GM19438 (cell line): Measurements from ENCODE around the gene KCNQ5.

Source experiments
- ATAC-seq: cut with Tn5 transposase; IDR thresholded peaks from one replicate; pipeline ENCODE4 v1.9.1; 2021; ENCODE audit warnings: low read depth; ENCODE audit not compliant: unreplicated experiment

KCNQ5 gene

DNA sequence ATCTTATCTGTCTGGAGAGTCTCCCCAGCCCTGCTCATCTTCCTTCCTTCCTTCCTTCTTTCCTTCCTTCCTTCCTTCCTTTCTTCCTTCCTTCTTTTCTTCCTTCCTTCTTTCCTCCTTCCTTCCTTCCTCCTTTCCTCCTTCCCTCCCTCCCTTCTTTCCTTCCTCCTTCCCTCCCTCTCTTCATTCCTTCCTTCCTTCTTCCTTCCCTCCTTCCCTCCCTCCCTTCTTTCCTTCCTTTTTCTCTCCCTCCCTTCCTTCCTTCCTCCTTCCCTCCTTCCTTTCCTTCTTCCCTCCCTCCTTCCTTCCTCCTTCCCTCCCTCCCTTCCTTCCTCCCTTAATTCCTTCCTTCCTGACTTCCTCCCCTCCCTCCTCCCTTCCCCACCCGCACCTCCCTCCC lies 319.4 kb downstream of the KCNQ5 start:
- ATAC-seq: no peak

DNA sequence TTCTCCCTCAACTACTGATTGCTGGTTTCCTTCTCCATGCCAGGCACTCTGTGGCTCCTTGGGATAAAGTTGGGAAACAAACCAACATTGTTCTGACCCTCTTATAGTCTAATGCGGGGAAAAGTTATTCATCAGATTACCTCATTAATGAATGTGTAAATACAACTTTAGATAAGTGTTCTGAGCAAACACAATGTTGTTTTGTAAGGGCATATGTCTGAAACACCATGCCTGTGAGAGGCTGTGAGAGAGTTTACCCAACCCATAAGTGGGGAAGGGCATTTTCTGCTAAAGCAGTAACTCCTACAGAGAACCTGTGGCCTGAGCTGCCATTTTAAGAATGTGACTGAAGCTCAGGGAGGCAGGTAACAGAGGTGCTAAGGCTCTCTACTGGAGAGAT lies 319.9 kb downstream of the KCNQ5 start:
- no peak for ATAC-seq

DNA sequence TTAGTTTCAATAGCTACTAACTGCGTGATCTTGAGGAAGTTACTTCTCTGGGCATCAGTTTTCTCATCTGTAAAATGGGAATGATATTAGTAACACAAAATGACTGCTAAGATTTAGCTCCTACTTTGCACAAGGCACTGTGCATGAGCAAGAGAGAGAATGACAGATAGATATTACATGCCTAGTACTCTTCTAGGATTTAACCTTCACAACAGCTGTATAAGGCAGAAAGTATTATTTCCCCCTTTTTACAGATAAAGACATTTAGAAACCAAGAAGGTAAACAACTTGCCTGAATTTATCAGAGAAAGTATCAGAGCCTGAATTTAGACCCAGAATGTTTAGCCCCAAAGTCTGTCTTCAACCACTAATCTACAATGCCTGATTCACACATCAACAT lies 321.8 kb downstream of the KCNQ5 start:
- ATAC-seq: no peak

DNA sequence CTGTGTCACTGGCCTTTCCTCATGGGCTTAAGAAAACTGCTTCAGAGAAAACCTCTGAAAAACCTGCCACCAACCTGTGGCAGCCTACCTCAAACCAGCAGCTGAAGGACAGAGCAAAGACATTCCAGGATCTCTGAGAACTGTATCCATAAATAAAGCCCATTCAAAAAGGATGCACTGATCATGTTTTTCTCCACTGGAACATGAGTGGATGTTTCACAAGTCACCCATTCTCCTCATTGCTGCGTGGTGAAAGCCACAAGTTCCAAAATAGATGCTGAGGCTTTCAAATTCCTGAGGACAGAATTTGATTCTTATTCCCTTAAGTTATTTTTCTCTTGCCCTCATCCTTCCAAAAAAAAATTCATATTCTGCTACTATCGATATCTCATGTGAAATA lies 322.8 kb downstream of the KCNQ5 start:
- no peak for ATAC-seq

DNA sequence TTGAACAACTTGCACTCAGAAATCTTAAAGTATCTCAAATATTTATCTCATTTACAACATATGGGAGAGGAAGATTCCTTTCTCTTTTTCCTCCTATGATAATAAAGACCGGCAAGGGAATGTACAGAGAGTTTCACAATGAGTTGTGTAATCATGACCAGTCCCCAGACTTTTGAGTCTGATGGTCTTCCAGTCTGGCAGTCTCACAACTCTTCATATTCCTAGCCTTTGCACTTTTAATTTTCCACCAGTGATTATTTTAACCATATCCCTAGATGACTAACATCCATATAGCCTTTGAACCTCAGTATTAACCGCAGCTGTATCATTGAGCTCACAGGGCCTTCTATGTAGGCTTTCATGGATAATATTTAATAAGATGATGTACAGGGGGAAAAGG lies 324.9 kb downstream of the KCNQ5 start:
- ATAC-seq: no peak

DNA sequence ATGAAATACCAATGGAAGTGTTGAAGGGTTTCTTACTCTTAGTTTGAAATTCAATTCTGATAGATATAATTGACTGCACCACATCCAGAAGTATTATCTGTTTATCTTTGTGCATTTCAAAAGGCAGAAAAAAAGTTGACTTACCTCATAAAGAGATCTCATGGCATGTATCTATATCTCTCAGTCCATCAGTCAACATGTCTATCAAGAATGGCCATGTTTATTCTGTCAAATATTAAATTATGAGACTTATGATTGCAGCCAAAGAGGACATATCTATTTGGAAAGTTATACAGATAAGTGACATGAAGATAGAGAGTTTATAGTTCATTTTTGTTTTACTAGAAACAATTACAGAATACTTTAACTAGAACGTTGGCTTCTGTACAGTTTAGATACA lies 325.7 kb downstream of the KCNQ5 start:
- ATAC-seq: no peak

DNA sequence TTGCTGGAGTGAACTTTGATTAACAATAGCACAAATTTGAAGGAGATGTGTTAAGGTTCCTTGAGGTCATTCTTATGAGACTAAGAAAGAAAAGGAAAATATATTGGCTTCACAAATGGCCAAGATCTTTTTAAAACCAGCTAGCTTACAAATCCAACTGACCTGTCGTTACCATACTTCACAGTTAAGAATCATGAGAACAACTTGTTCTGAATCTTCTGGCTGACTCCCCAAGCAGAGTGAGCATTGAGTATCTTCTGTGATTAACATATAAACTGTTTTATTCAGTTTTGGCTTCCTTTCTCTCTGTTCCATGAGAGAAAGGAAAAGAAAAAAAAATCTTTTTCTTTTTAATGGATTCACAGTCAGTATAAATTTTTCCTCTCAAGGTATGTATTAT lies 326.3 kb downstream of the KCNQ5 start:
- no peak for ATAC-seq

DNA sequence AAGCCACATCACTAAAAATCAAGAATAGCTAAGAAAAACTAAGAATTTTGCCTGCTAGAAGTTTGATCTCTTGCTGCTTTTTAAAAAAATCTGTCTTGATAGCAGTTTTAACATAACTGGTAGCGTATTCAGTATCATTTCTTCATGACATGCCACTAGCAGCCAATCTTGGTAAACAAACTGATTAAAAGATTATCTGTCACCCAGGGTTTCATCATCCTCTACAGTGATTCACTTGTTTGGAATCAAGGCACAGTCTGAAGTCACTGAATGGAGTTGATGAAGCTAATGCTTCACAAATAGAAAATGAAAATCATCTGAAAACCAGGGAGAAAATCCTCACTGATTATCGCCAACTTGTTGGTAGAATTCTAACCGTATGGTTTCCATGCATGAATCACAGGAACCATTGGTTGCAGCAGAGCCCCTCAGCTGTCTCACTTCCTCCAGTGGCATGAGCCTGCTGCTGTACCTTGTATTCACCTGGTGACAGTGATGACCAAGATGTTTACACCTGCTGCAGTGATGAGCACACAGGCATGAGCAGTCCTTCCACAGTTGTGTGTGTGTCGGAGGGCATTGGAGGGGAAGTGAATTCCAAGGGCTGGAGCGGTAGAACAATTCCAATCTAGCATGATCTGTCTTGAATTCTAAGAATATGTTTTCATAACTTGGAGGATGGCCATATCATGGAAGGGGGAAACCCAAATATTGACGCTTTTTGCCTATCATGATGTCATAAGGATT lies 328.4 kb downstream of the KCNQ5 start:
- ATAC-seq: no peak

DNA sequence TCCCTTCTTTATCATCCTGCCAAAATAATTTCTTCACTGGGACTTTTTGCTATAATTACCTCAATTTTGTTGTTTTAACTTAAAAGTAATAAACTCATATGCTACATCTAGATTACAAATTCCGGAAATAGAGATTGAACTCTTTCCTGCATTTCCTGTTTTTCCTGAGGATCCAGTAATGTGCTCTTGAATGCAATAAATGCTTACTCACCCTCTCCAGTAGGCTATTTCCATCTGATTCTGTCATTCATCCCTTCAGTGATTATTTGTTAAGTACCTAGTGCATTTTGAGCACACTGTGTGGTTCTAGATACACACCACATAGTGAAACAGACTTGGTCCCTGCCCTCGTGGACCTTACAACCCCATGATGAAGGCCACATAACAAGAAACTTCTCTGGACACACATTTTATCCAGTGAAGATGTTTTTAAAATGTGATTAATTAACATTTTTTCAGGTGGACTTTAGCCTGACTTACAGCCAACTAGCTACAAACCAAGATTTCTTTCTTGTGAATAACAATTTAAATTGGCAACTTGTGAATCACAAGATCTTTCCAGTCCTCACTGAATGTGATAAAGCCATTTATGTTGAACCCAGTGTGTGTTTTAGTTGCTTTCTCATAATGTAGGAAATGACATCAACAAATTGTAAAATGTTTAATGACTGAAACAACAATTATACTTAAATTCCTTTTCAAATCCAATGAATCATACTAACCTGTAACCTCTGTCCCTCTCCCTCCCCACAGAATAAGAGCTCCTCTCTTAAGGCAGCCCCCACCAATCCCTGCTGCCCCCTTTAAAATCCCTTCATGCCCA lies 331.2 kb downstream of the KCNQ5 start:
- no peak for ATAC-seq

DNA sequence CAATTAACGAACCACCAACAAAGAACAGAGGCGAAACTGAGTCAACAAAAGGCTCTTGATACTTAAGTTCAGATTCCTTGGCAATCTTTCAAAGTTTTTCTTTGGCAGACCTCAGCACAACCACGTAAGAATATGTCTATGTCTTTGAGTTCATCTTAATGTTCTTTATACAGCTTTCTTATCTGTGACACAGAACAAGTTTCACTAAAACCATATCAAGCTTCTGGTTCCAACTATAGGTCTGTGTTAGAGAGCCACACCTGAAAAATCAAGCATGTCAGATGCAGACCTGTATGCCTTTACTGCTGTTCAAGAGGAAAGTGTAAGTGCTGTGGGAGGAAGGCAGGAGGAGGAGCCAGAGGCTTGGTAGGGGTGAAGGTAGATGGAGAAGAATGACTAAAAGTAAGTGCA lies 332.1 kb downstream of the KCNQ5 start:
- no peak for ATAC-seq

DNA sequence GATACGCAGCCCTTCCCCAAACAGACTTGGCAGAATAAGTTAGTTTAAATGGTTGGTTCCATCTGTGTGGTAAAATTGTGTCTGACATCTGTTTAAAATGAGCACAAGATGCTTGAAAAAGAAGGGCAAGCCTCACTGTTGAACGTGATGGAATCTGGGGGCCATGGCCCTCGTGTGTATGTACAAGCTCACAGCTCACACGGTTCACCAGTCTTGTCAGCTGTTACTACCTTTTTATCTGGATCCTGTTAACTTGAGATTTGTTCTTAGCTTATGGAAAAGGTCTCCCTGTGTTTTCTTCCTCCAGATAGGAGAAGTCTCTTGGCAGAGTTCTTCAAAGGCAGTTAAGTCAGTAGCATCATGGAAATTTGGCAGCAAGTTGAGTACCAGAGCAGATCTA lies 332.9 kb downstream of the KCNQ5 start:
- no peak for ATAC-seq

DNA sequence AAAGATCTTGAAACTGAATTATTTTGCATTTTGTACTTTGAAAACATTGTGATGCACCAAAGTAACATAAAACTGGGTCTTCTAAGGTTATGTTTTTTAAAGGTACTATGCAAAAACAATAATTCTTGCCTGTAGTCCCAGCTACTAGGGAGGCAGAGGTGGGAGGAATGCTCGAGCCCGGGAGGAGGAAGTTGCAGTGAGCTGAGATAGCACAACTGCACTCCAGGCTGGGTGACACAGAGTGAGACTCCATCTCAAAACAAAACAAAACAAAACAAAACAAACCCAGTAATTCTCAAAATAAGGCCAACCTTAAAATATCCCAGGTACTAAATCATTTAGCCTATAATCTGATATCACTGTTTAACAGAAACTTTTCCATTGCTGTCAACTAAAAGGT lies 333.8 kb downstream of the KCNQ5 start:
- ATAC-seq: no peak

DNA sequence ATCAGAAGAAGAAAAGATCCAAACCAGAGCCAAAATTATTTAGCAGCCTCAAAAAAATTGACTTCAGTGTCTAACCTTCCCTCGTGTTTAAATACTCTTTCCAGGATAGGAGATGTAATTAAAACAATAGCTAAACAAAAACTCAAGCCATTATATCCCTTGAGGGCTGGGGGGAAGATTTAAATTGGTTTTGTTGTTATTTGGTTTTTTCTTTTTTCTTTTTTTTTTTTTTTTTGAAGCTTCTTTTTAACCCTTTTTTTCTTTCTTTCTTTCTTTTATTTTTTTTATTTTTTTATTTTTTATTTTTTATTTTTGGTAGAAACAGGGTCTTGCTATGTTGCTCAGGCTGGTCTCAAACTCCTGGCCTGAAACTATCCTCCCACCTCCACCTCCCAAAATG lies 334.4 kb downstream of the KCNQ5 start:
- no peak for ATAC-seq

DNA sequence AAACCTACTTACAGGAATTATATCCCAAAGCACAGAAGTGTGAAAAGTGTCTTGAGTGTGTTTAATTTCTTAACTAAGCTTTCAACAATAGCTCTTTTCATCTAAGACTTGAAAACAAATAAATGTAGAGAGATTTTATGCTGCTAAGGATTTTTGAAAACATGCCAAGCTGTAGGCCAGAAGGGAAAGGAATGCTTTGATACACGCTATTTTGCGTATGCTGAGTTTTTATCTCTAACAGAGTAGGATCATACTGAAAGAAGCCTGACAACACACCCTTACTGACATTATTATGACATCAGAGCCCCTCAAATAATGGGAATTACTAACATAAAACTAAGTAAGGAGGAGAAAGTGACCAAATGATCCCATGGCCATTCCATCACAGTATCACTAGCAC lies 338.0 kb downstream of the KCNQ5 start:
- ATAC-seq: no peak

DNA sequence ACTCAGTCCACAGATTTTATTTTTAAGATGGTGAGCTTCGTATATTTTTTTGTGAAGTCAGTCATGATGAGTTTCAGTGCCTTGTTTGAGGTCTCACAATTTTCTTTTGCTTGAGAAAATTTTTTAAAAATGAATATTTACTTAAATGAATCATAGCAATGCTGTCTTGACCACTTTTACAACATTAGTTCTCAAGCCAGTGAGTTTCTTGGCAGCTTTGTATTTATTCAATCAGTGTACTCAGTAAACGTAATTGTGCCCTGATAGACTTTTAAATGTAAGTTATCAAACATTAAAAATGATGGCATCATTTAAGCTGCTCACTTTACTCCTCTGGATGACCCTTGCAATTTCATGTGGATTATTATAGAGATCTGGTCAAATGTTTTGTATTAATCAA lies 342.1 kb downstream of the KCNQ5 start:
- no peak for ATAC-seq

DNA sequence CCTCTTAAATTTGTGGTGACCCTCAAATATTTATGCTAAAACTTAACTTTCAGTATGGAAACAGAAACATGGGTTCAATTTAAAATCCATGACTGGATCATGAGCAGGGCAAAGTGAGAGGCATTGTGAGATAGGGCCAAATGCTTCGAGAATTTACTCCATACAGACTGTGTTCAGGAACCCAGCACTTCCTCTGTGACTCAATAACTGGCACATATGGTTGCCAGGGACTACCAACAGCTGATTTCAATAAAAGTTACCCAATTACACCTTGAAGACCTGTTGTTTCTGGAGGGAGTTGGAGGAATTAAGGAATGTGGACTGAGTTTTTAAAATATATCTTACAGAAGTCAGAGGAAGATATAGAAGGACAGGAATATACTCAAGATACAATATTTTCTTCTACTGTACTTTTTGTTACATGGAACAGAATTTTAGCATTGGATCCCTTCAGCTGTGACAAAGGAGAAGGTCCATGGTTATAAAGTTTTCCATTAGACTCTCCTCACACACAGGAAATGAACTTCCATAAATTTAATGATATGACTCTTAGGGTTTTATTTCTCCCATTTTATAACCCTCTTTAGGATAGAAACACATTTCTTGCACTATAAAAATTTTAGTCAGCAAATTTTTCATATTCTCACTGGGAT lies 344.9 kb downstream of the KCNQ5 start:
- no peak for ATAC-seq

DNA sequence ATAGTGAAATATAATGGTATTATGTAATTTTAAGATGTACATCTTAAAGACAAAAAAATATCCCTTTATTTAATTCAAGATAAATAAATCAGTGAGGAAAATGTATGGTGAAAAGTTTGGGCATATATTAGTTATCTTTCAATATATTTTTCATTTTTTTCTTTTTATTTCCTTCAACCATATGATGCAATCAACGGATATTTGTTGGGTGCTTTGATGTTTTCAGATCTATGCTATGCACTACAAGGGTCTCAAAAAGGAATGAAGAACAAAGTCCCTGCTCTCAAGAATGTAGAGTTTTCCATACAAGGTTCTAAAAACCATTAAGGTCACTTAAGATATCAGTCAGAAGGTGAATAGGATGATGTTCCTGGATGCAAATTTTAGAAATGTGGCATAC lies 345.5 kb downstream of the KCNQ5 start:
- ATAC-seq: no peak

DNA sequence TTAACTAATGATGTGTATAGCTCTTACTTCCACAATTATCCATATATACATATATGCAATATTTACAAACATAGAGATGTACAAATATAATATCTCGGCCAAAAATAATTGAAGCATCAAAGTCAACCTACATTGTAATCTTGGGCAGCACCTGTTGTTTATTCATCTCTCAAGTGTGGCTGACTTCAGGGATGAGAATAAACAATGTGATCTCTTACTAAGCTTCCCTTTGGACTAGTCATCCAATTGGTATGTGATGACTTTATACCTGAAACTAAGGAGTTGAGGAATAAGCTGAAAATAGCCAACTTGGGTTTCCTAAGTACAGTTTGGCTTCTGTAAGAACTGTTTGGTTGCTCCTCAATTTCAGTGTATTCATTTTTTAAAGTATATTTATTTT lies 346.8 kb downstream of the KCNQ5 start:
- ATAC-seq: no peak

DNA sequence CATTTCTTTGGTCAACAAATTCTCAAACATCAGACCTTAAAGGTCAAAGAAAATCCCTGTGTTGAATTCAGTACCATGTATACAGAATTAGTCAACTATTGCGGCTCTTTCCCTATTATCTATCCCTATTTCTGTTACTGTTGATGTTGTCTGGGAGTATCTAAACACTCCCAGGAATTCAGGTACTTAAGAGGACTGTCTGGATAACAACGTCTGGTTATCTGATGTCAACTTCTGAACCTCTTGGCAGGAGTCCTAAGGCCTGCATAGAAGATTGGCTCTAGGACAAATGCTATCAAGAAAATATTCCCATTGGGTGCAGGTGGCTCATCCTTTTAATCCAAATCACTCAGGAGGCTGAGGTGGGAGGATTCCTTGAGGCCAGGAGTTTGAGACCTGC lies 347.8 kb downstream of the KCNQ5 start:
- no peak for ATAC-seq

DNA sequence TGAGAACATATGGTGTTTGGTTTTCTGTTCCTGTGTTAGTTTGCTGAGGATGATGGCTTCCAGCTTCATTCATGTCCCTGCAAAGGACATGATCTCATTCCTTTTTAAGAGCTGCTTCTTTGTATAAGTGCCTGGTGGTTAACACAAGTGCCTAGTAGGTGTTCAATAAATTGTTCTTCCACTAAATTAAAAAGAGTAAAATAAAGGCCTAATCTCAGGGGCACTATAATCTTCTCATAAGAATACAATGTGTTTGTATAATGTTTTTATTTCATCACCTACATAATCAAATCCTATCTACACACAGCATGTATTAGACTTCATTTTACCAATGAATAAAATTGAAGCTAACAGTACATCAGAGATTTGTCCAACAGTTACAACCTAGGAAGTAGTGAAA lies 350.7 kb downstream of the KCNQ5 start:
- ATAC-seq: no peak

DNA sequence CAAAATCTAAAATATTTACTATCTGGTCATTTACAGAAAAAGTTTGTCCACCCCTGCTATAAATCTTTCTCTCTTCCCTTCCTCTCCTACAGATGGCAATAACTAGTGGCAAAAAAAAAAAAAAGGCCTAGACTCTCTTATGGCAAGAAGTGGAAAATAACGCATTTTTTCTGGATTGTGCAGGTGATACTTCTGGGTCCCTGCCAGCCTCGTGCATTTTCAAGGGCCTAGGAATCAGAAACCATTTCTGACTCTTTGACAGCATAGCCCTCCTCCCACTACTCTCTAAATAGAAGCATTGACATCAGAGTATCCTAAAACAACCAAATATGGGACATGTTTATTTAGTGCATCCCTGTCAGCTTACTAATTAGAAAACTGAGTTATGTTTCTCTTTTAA lies 352.4 kb downstream of the KCNQ5 start:
- no peak for ATAC-seq

DNA sequence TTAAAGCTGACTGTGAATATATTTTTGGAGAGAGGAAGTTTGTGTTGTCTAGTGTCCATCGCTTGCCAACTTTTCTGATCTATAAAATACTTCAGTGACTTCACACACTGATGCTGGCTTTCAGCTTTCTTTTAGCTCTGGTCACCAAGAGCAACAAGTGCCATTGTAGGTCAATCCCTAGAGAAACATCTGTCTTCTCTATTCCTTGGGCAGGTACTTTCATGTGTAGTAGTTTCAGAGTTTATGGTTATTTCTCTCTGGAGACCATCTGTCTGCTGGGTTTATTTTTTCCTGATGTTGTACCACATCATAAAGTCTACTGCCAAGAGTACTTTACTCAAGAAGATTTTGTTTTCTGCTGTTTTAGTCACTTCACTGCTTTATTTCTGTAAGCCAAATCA lies 353.5 kb downstream of the KCNQ5 start:
- ATAC-seq: no peak
